ENCODE data around the gene SCN9A. TPM values are rescaled to one million over a fixed set of nuclear protein-coding genes. Genes with fewer than 3 reads are reported as not detected.

SCN9A gene
- total RNA-seq, 6 donors from 2014 or later, result 5.8 to 24.1 (median 9.8) TPM

DNA sequence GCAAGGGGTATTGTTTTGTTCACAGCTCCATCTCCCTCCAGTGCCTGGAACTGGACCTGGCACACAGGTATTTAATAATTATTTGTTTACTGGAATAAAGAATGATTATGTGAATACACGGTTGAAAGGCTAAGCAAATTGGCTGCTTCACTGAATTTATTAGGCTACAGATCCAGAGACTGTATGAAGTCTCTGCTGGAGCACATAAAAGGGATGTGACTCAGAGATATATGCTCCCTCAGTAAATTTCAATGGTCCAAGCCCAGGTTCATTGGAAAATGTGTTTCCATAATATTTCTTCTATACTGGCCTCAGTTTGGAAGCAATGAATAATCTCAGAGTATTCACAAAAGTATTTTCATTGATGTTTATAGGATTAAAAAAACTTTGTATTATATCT, 126.4 kb downstream of the SCN9A start:
- WGBS, 2 donors, result 74 to 81% methylated on average over 1 of the region's 1 CpG
- ATAC-seq (ENCODE audit: low FRiP score in 2 of 2), result no peak
- no peak for DNase-seq

DNA sequence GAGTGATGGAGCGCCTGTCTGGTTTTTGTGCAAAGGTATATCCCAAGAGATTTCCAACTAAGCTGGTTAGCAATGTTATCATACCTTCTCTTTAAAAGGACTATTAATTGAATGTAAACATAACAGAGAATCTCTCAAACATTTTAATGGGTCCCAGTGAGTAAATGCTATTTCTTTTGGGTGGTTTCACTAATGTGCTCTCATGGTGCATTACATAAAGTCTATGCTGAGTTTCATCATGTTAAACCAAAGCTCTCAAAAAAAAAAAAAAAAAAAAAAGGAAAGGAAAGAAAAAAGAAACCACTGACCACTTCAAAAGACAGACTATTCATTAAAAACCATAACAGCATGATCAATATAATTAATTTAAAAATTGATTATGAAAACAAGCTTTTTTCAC, 128.8 kb downstream of the SCN9A start:
- no peaks in the 10 kb centered on the region for H3K4me1 ChIP-seq
- H3K27me3 ChIP-seq, result no peaks in the 10 kb centered on the region
- 97 to 100% methylated on average over 1 of the region's 1 CpG for WGBS, 2 donors
- no peak overlapping the region for H3K4me3 ChIP-seq
- no peaks in the 10 kb centered on the region for H3K36me3 ChIP-seq
- TF ChIP-seq POLR2AphosphoS5 (IDR thresholded peaks at IDR 0.05), result no peak
- no peak for TF ChIP-seq EP300 (IDR thresholded peaks at IDR 0.05)
- no peak for TF ChIP-seq POLR2A (IDR thresholded peaks at IDR 0.05)
- TF ChIP-seq, protein P1, sequence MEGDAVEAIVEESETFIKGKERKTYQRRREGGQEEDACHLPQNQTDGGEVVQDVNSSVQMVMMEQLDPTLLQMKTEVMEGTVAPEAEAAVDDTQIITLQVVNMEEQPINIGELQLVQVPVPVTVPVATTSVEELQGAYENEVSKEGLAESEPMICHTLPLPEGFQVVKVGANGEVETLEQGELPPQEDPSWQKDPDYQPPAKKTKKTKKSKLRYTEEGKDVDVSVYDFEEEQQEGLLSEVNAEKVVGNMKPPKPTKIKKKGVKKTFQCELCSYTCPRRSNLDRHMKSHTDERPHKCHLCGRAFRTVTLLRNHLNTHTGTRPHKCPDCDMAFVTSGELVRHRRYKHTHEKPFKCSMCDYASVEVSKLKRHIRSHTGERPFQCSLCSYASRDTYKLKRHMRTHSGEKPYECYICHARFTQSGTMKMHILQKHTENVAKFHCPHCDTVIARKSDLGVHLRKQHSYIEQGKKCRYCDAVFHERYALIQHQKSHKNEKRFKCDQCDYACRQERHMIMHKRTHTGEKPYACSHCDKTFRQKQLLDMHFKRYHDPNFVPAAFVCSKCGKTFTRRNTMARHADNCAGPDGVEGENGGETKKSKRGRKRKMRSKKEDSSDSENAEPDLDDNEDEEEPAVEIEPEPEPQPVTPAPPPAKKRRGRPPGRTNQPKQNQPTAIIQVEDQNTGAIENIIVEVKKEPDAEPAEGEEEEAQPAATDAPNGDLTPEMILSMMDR (IDR thresholded peaks at IDR 0.05), result no peak
- no peak for DNase-seq
- H3K9me3 ChIP-seq, result no peaks in the 10 kb centered on the region
- no peak overlapping the region for H3K27ac ChIP-seq
- no peak for ATAC-seq (ENCODE audit: low FRiP score in 2 of 2)

More for the DNA sequence above, 126.4 kb downstream of the SCN9A start:
- Histone ChIP-seq H3K27ac (no peak overlapping the region), H3K4me1 (no peaks in the 10 kb centered on the region), H3K27me3 (no peaks in the 10 kb centered on the region), H3K36me3 (no peaks in the 10 kb centered on the region), H3K9me3 (no peaks in the 10 kb centered on the region), H3K4me3 (no peak overlapping the region)
- no peak for TF ChIP-seq POLR2A (IDR thresholded peaks at IDR 0.05)
- TF ChIP-seq POLR2AphosphoS5 (IDR thresholded peaks at IDR 0.05), result no peak
- TF ChIP-seq, protein P1 (IDR thresholded peaks at IDR 0.05), result no peak
- no peak for TF ChIP-seq EP300 (IDR thresholded peaks at IDR 0.05)

DNA sequence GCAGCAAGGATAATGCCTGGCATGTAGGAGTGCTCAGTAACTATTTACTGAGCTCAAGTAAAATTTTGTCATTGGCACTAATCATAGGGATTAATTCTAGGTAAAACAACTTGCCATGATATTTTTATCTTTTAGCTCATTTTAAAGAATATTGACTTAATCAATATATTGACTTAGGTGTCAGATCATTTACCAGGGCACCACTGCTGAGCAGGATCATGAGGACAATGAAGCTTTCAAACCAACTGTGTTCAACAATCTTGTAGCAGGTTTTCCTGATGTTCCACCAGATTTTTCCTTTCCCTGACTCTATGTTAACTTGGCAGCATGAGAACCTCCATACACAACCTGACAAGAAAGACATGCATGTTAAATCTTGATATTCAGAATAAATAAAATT, 133.4 kb downstream of the SCN9A start:
- ATAC-seq (ENCODE audit: low FRiP score in 2 of 2), result no peak
- DNase-seq, result no peak
- no peaks in the 10 kb centered on the region for H3K4me1 ChIP-seq
- no peaks in the 10 kb centered on the region for H3K36me3 ChIP-seq
- no peak overlapping the region for H3K4me3 ChIP-seq
- TF ChIP-seq EP300 (IDR thresholded peaks at IDR 0.05), result no peak
- no peak overlapping the region for H3K27ac ChIP-seq
- H3K27me3 ChIP-seq, result no peaks in the 10 kb centered on the region
- H3K9me3 ChIP-seq, result no peaks in the 10 kb centered on the region

DNA sequence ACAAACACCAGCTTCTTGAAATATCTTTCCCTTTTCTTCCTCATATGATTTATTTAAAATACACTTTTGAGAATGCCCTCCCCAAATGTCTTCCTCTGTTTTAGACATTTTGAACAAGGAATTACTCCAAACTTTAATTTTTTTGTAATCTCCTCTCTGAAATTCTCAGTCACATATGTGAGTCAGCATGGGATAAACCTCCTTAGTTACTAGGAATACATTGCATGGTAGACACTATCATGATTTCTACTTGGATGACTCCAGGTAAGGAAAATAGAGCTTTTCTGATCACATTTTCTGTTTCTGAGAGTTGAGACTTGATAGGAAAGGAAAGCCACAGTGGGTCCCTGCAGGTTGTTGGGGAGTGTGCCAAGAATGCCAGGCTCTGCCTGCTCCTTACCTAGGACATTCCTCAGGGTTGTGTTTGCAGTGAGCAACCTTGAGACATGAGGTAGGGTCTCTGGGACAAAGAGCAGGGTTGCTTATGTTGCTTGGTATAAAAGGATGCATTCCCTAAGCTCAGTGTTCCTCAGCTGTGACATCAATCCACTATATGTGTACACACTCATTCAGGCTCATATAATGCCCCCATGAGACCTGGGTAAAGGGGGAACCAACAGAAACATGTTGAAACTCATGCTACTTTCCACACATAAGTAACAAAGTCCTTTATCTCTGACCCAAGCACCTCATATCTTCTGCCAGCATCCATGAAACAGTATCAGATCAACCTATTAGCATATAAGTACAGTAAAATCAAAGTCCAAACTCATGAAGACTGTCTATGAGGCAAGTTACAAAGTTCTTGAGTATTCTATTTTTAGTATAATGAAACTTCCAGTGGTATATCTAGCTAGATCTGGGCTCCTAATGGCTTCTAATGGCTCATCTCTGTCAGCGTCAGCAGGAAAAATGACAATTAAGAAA, 135.1 kb downstream of the SCN9A start:
- WGBS, 2 donors, result 92 to 97% methylated on average over 1 of the region's 1 CpG
- no peak for TF ChIP-seq POLR2A (IDR thresholded peaks at IDR 0.05)
- no peak for TF ChIP-seq POLR2AphosphoS5 (IDR thresholded peaks at IDR 0.05)
- TF ChIP-seq, protein P1 (IDR thresholded peaks at IDR 0.05), result no peak
- no peak for TF ChIP-seq EP300 (IDR thresholded peaks at IDR 0.05)
- no peak overlapping the region for H3K4me3 ChIP-seq
- H3K27me3 ChIP-seq, result no peaks in the 10 kb centered on the region
- H3K4me1 ChIP-seq, result no peaks in the 10 kb centered on the region
- DNase-seq, result no peak
- H3K36me3 ChIP-seq, result no peaks in the 10 kb centered on the region
- no peaks in the 10 kb centered on the region for H3K9me3 ChIP-seq
- no peak overlapping the region for H3K27ac ChIP-seq
- ATAC-seq (ENCODE audit: low FRiP score in 2 of 2), result no peak

DNA sequence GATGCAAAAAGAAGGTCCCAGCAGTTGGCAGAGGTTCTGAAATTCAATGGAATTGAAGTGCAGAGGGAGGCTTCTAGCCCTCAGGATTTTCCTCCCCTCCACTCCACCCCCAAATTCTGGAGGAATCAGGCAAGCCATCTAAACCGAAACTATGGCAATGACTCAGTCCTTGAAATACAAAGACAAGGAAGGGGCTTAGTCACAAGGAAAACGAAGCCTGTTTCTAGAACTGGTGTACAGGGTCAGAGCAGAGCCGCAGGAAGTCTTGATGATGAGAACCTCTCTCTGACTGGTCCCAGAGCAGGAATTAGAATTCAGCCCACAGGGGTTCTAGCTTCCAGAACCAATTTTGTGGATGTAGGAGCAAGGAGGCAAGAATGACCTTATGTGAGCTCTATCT, 136.2 kb downstream of the SCN9A start:
- TF ChIP-seq POLR2A (IDR thresholded peaks at IDR 0.05), result no peak
- TF ChIP-seq, protein P1 (IDR thresholded peaks at IDR 0.05), result no peak
- TF ChIP-seq POLR2AphosphoS5 (IDR thresholded peaks at IDR 0.05), result no peak
- no peak for TF ChIP-seq EP300 (IDR thresholded peaks at IDR 0.05)
- DNase-seq (no peak), ATAC-seq (ENCODE audit: low FRiP score in 2 of 2) (no peak)
- Histone ChIP-seq H3K27me3 (no peaks in the 10 kb centered on the region), H3K36me3 (no peaks in the 10 kb centered on the region), H3K4me1 (no peaks in the 10 kb centered on the region), H3K4me3 (no peak overlapping the region), H3K9me3 (no peaks in the 10 kb centered on the region), H3K27ac (no peak overlapping the region)
- WGBS, 2 donors, result 67 to 72% methylated on average over 3 of the region's 3 CpGs

Measured in upper lobe of left lung (tissue), 6 donors.